Measurements from ENCODE around the gene CYP26B1. TPM values are rescaled to one million over a fixed set of nuclear protein-coding genes. Genes with fewer than 3 reads are reported as not detected.

Gene CYP26B1
- total RNA-seq, 2 donors from 2014 or later: 1.0 to 1.9 TPM

- Histone ChIP-seq H3K27ac (no peak overlapping the region), H3K27me3 (no peaks in the 10 kb centered on the region), H3K9ac (ENCODE audit: low read depth in 2 of 2, low read length in 2 of 2) (no peak overlapping the region), H3K9me3 (no peaks in the 10 kb centered on the region), H3K4me1 (no peaks in the 10 kb centered on the region), H3K36me3 (no peaks in the 10 kb centered on the region), H3K4me3 (no peak overlapping the region)
- no peak for TF ChIP-seq CTCF (IDR thresholded peaks at IDR 0.05)
- DNase-seq: no peak
- intact Hi-C loops (cut with DNase I): no loop called here
Measured at GRCh38 chr2:72130659-72131360, 16.9 kb downstream of the CYP26B1 start.

- no peaks in the 10 kb centered on the region for H3K4me1 ChIP-seq
- no peaks in the 10 kb centered on the region for H3K36me3 ChIP-seq
- no peak overlapping the region for H3K27ac ChIP-seq
- peak; percentile 7 for DNase-seq
- H3K4me3 ChIP-seq: no peak overlapping the region
- intact Hi-C loops (cut with DNase I): no loop called here
- H3K27me3 ChIP-seq: no peaks in the 10 kb centered on the region
- TF ChIP-seq CTCF (IDR thresholded peaks at IDR 0.05): no peak
- H3K9ac ChIP-seq (ENCODE audit: low read depth in 2 of 2, low read length in 2 of 2): no peak overlapping the region
- no peaks in the 10 kb centered on the region for H3K9me3 ChIP-seq
Measured at GRCh38 chr2:72129681-72130340, 17.9 kb downstream of the CYP26B1 start.

GRCh38 chr2:72128843-72129227 lies 18.8 kb downstream of the CYP26B1 start:
- Histone ChIP-seq H3K4me3 (no peak overlapping the region), H3K9me3 (no peaks in the 10 kb centered on the region), H3K36me3 (no peaks in the 10 kb centered on the region), H3K27me3 (no peaks in the 10 kb centered on the region), H3K4me1 (no peaks in the 10 kb centered on the region), H3K27ac (no peak overlapping the region), H3K9ac (ENCODE audit: low read depth in 2 of 2, low read length in 2 of 2) (no peak overlapping the region)
- no peak for TF ChIP-seq CTCF (IDR thresholded peaks at IDR 0.05)
- intact Hi-C loops (cut with DNase I): no loop called here
- peak; percentile 10 for DNase-seq

- H3K4me1 ChIP-seq: no peaks in the 10 kb centered on the region
- no peaks in the 10 kb centered on the region for H3K27me3 ChIP-seq
- no peak overlapping the region for H3K9ac ChIP-seq (ENCODE audit: low read depth in 2 of 2, low read length in 2 of 2)
- TF ChIP-seq CTCF (IDR thresholded peaks at IDR 0.05): no peak
- no peaks in the 10 kb centered on the region for H3K36me3 ChIP-seq
- intact Hi-C loops (cut with DNase I): no loop called here
- peak; percentile 12 for DNase-seq
- no peak overlapping the region for H3K4me3 ChIP-seq
- H3K9me3 ChIP-seq: no peaks in the 10 kb centered on the region
- H3K27ac ChIP-seq: no peak overlapping the region
Measured at GRCh38 chr2:72128059-72128842, 19.4 kb downstream of the CYP26B1 start.

- no peaks in the 10 kb centered on the region for H3K27me3 ChIP-seq
- no peak overlapping the region for H3K9ac ChIP-seq (ENCODE audit: low read depth in 2 of 2, low read length in 2 of 2)
- H3K9me3 ChIP-seq: no peaks in the 10 kb centered on the region
- H3K27ac ChIP-seq: no peak overlapping the region
- H3K36me3 ChIP-seq: no peaks in the 10 kb centered on the region
- no peak overlapping the region for H3K4me3 ChIP-seq
- intact Hi-C loops (cut with DNase I): no loop called here
- H3K4me1 ChIP-seq: no peaks in the 10 kb centered on the region
- TF ChIP-seq CTCF (IDR thresholded peaks at IDR 0.05): no peak
- DNase-seq: peak; percentile 12
Measured at GRCh38 chr2:72127401-72128058, 20.1 kb downstream of the CYP26B1 start.
